Fibroblast of skin of left quadriceps (primary cell): ENCODE measurements around the gene RNASET2.
"Not testable (repeated sequence)": the region's sequence is repeated elsewhere in the genome, so short reads cannot be mapped to it uniquely, and the experiment has no call there.

Source experiments
- DNase-seq, 2 experiments: peaks; one replicate each; pipeline ENCODE4 v3.0.0-alpha.2; 2013; ENCODE audit warnings: low read depth in 2 of 2

The RNASET2 gene

DNA sequence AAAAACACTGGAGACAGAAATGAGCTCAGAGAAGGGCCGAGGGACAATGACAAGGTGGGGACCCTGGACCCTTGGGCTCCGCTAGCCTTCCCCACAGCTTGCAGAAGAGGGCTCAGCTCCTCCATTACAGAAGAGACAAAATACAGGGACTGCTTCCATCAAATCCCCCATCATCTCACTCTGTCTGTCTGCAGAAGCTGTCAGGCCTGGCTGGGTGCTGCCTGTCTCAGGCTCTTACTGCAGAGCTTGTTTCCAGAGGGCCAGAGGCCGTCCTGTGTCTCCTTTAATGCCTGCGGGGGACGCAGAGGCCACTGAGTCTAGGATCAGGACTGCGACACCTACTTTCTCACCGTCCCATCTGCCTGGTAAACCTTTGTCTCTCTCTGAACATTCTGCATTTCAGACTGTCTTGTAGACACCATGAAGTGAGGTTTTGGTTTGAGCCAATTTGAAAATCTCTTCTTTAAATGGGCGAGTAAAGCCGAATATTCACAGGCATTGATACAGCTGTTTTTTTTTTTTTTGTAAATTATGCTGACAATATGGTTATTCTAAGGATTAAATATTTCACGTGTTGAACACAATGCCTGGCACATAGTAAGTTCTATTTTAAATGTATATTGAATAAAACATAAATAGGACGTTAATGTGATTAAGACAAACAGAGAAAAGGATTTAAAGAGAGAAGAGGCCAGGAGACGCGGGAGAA, 28.3 kb downstream of the RNASET2 start:
- no peak for DNase-seq

DNA sequence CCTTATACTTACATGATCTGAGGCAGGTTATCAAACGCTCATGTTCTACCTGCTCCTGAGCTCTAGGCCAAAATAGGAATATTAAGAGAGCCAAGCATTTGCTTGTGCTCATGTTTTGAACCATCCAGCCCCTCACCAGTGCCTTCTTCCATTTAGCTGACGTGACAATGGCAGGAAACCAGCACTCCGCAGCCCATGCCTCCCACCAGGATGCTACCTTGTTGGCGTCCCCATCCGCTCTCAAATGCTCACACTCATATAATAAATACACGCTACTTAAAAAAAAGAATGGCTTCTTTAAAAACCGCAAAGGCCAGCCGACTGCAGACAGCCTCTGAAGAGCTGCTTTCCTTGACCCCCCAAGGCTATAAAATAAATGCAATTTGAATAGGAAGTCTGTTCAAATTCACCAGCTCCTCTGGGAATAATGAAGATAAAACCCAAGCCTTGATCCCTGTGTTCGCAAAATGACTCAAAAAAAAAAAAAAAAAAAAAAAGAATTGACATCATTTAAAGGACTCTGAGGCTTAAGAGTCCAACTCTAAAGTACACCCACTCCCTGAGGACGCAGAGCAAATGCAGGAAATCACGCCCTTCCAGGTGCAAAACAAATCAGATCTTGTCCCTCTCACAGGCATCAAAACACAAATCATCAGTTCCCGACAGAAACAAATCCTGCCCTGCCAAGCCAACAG, 29.0 kb downstream of the RNASET2 start:
- DNase-seq = no peak

DNA sequence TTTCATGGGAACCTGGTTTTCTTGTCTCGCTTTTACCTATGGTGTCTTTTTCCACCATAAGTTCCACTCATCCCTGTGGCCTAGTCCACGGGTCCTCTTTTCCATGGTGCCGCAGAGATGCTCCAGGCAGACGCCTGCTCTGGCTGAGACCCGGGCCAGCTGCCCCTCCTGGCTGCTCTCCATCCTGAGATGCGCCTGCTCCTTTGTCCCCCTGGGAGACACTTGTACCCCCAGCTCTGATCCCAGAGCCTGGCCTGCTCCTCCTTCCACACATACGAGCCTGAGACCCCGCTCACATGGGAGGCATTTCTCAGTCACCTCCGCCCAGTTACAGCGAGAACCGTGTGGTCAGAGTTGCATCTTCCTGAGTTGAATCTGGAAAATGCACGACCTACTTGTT, 29.6 kb downstream of the RNASET2 start:
- DNase-seq = no peak

DNA sequence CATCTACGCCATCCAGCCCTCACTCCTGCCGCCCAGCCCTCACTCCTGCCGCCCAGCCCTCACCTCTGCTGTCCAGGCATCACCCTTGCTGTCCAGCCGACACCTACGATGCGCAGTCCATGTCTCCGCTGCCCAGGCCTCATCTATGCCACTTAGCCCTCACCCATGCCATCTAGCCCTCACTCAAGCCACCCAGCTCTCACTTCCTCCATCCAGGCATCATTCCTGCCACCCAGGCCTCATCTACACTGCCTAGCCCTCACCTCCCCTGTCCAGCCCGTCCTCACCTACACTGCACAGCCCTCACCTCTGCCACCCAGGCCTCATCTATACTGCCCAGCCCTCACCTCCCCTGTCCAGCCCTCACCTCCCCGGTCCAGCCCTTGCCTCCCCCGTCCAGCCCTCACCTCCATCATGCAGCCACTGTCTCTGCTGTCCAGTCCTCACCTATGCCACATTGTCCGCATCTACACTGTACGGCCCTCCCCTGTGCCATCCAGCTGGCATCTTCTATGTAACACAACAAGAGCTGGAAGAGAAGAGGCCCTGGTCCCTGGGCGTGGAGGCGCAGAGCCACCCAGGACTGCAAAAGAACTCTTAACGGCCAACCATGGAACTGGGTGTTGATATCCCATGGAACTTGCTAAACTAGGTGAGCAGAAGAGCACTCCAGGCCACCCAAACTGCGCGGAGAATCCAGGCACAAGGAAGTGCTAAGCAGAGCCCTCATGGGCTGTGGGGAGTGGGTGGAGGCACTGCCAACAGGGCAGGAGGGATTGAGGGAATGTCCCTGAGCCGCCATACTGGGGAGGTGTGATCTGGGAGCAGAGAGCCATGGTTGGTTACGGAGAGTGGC, 31.0 kb downstream of the RNASET2 start:
- no peak for DNase-seq

- DNase-seq = no peak
Measured at GRCh38 chr6:166924531-166924930, 31.8 kb downstream of the RNASET2 start.

- no peak for DNase-seq
Measured at GRCh38 chr6:166922937-166923336, 33.4 kb downstream of the RNASET2 start.

DNA sequence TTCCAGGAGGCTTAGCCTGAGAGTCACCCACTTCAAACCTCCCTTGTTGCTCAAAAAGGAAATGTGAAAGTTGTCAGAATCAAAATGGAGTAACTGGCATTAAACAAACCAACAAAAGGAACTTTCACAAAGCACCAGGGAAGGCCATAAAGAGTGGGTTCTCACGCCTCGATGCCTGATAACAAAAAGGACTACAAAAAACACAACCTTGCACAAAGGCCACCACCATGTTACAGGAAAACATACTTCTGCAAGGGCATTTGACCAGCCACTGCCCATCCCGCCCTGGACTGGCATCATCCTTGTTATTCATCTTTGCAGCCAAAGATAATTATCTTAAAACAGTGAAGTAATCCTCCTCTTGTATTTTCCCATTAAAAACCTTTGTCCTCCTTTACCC, 34.8 kb downstream of the RNASET2 start:
- no peak for DNase-seq

- no peak for DNase-seq
Measured at GRCh38 chr6:166916824-166917223, 39.5 kb downstream of the RNASET2 start.

- not testable (repeated sequence) for DNase-seq
Measured at GRCh38 chr6:166915484-166915883, 40.9 kb downstream of the RNASET2 start.

DNA sequence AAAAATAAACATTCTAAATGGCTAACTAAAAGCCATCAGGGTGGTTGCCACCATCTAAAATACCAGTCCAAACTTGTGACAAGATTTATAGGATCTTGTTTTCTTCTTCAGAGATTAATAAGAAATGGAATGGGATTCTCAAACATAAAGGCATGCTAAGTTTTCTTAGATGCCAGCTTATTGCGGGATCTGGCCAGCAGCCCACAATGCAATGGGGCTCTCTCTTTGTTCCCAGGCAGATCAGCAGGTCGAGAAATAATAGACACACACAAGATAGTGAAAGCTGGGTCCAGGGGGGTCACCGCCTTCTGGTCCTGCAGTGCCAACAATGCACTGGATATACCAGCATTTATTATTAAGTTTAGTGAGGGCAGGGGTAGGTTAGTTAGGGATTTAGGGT, 41.4 kb downstream of the RNASET2 start:
- DNase-seq = not testable (repeated sequence)

DNA sequence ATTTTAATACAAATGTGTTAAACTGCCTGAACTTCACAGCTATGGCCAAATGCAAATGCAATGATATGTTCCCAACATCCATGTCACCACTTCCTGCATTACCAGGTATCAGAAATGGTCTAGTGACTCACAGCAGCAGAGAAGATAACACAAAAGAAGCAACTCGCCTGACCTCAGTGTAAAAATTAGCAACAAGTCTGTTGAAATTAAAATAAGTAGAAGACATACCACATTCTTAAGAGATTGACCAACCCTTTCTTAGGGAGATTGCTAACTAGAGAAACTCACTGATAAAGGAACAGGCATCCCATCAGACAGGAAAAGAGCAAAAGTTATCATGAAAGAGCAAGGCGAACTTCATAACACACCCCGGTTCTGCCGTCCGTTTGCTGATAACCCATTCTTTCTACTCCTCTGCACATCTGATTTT, 45.1 kb downstream of the RNASET2 start:
- no peak for DNase-seq

DNA sequence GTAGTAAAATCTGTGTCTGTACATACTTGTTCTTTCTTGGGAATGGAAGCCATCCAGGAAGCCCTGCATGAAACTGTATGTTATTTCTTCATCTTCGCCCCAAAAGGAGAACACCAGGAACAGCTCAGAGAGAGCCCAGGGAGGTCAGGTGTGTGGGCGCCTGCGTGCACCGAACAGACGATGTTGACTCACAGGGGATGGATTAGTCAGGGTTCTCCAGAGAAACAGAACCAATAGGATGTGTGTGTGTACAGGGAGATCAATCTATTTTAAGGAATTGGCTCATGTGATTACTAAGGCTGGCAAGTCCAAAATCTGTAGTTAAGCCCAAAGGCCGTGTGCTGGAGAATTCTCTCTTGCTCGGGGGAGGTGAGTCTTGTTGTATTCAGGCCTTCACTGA, 45.7 kb downstream of the RNASET2 start:
- DNase-seq = no peak

DNA sequence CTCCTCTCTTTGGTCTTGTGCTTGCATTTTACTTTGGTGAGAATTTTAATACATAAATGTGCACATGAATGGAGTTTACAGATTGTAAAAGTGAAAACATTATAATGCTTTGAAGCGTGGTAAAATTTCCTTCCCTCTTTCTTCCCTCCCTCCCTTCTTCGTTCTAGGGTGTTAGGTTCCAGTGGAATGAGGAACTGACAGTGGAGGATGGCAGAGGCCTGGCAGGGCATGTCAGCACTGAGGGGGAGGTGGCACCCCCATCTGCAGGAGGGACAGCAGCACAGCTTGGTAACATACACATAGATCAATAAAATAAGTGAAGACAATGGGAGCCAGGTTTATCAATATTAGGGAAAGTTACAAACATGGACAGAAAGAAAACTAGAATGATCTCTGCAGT, 47.5 kb downstream of the RNASET2 start:
- no peak for DNase-seq

GRCh38 chr6:166907871-166908806, 48.2 kb downstream of the RNASET2 start:
- DNase-seq = no peak

DNA sequence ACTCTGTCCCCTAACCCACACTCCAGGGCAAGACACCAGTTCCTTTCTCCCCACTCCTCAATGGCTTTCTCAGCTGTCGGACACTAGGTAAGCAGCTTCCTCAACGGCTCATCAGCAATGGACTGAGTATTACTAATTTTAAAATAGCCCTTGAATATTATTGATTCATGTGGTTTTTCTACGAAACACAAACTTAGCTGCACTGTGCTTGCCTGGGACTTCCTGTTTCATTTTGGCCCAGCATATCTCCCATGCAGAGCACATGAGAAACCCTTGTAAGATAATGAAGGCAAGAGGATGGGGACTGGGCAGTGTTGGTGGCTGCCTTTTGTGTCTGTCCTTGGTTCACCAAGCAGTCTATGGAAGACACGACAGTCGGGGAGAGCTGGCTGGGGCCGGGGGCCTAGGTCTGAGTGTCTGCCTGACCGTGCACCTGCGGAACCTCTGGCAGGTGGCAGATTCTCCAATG, 48.9 kb downstream of the RNASET2 start:
- no peak for DNase-seq

GRCh38 chr6:166906376-166907044, 49.8 kb downstream of the RNASET2 start:
- no peak for DNase-seq

- no peak for DNase-seq
Measured at GRCh38 chr6:166905505-166906134, 50.7 kb downstream of the RNASET2 start.

GRCh38 chr6:166905013-166905412, 51.3 kb downstream of the RNASET2 start:
- no peak for DNase-seq

DNA sequence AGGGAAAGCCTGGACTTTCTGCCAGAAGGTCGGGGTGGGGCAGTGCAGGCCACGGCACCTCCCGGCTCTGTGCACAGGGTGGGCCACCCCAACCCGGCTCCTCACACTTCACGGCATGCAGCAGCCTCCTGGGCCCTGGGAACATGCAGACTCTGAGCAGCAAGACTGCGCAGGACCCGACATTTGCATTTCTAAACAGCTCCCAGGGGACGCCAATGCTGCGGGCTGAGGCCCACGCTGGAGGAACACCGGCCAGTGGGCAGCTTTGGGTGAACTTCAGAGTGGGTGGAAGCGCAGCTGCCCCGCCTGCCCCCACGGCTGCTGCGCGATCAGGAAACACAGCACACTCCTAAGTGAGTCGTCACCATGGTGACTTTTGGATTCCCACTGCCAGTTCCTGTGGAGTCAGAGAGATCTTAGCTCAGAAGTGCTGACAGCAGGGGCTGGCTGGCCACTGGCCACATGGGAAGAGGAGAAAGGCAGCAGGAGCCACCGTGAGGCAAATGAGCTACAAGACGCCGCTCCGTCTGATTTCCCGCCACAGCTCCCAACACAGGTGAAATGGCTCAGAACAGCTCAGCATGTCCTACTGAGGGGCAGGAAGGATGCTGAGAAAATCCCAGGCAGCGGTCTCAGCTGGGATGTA, 52.1 kb downstream of the RNASET2 start:
- no peak for DNase-seq

GRCh38 chr6:166903500-166903899, 52.9 kb downstream of the RNASET2 start:
- no peak for DNase-seq
